HG03442 (cell line): Measurements from ENCODE around the gene SNAPC1.

ENCODE experiments used
- ATAC-seq: cut with Tn5 transposase; IDR thresholded peaks from one replicate; pipeline ENCODE4 v1.9.1; 2021; ENCODE audit warnings: mild to moderate bottlenecking, moderate library complexity; ENCODE audit not compliant: unreplicated experiment

SNAPC1 gene

GRCh38 chr14:61811882-61812346, 49.7 kb downstream of the SNAPC1 start:
- ATAC-seq: no peak

- ATAC-seq: no peak
Measured at GRCh38 chr14:61812347-61813095, 50.3 kb downstream of the SNAPC1 start, which contains the start of gene SYT16. Gene SYT16 (plus strand): TSS chr14:61812703.

GRCh38 chr14:61813096-61813606, 50.9 kb downstream of the SNAPC1 start:
- ATAC-seq: no peak

GRCh38 chr14:61822458-61822857, 60.2 kb downstream of the SNAPC1 start:
- ATAC-seq: no peak

- no peak for ATAC-seq
Measured at GRCh38 chr14:61832783-61833182, 70.6 kb downstream of the SNAPC1 start.

GRCh38 chr14:61836184-61836583, 74.0 kb downstream of the SNAPC1 start:
- no peak for ATAC-seq

- no peak for ATAC-seq
Measured at GRCh38 chr14:61836807-61837206, 74.6 kb downstream of the SNAPC1 start.

- peak; percentile 97 for ATAC-seq
Measured at GRCh38 chr14:61837336-61838229, 75.4 kb downstream of the SNAPC1 start.

GRCh38 chr14:61838661-61839245, 76.5 kb downstream of the SNAPC1 start:
- ATAC-seq: no peak

- ATAC-seq: no peak
Measured at GRCh38 chr14:61839507-61839906, 77.3 kb downstream of the SNAPC1 start.

GRCh38 chr14:61841145-61841544, 78.9 kb downstream of the SNAPC1 start:
- no peak for ATAC-seq
